NT2/D1 (cell line): Measurements from ENCODE around the gene MEG3.

ENCODE experiments used
- YY1 ChIP-seq: IDR thresholded peaks from 2 replicates; pipeline ENCODE4 v1.6.1; 2011; ENCODE audit not compliant: insufficient read length, insufficient read depth
- ZNF274 ChIP-seq: IDR thresholded peaks from 2 replicates; pipeline ENCODE4 v1.6.1; 2011; ENCODE audit warnings: mild to moderate bottlenecking, low read depth, low read length

- TF ChIP-seq YY1 (no peak), ZNF274 (no peak)
These were observed 61.9 kb downstream of the MEG3 start for GRCh38 chr14:100887728-100888335.
